ENCODE results near the gene ADAM22.

- TF ChIP-seq BHLHE40 (IDR thresholded peaks at IDR 0.05; ENCODE audit: low read depth, low read length) (no peak), ESRRA (IDR thresholded peaks at IDR 0.05; ENCODE audit: borderline replicate concordance, low read length) (no peak), HDAC2 (IDR thresholded peaks at IDR 0.05) (no peak), RAD21 (conservative IDR thresholded peaks at IDR 0.05 in 1 of 2, IDR thresholded peaks at IDR 0.05 in 1 of 2) (no peak), MAZ (IDR thresholded peaks at IDR 0.05; ENCODE audit: borderline replicate concordance, low read depth, low read length) (no peak), CTCF (IDR thresholded peaks at IDR 0.05) (no peak), POLR2A (IDR thresholded peaks at IDR 0.05; ENCODE audit: low read length) (no peak), MYC (IDR thresholded peaks at IDR 0.05; ENCODE audit: borderline replicate concordance, low read length) (no peak), ZFP36 (IDR thresholded peaks at IDR 0.05; ENCODE audit: borderline replicate concordance, partially characterized antibody) (no peak)
Measured at GRCh38 chr7:87926581-87927461, 7.2 kb upstream of the ADAM22 start.

Data from A549 (cell line).